ENCODE measurements around the gene ACO1.
"Not testable (repeated sequence)": the region's sequence is repeated elsewhere in the genome, so short reads cannot be mapped to it uniquely, and the experiment has no call there.

ACO1 gene

DNA sequence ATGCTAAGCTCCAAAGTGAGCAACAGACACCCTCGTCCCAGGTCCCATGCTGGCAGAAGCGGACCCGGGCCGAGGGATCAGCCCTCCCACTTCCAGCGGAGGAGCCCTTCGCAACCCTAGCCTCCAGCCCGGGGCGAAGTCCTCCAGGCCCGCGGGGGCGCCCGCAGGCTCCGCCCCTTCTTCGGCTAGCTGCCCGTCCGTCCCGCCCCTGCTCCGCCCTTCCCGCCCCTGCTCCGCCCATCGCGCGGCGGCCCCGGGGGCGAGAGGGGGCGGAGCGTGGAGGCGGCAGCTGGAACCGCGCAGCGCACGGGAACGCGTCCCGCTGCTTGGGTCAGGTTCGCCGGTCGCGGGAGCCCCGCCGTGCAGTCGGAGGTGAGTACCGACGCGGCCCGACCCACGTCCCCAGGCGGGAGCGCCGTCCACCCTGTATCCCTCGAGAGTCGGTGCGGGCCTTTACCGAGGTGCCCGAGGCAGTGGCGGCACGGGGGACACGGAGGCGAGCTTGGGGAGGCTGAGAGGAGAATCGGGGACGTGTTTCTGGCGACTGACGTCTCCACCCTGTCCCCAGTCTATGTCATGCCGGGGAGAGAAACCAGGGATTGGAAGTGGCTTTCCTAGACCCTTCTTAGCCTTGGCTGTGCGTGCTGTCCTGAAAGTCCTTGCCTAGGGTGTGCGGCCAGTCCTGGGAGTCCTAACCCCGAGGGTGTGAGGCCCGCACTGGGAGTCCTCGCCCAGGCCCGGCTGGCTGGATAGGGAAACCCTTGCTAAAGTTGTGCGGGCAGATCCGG lies at the start of gene ACO1:
Gene ACO1, plus strand, starts transcription at position 280 of the 788 bp plus-strand sequence. CDS start 20,864 bp downstream, outside the sequence.
- FAIRE-seq: no peak

- FAIRE-seq: no peak
Observed at GRCh38 chr9:32334916-32335895, 49.2 kb upstream of the ACO1 start.

DNA sequence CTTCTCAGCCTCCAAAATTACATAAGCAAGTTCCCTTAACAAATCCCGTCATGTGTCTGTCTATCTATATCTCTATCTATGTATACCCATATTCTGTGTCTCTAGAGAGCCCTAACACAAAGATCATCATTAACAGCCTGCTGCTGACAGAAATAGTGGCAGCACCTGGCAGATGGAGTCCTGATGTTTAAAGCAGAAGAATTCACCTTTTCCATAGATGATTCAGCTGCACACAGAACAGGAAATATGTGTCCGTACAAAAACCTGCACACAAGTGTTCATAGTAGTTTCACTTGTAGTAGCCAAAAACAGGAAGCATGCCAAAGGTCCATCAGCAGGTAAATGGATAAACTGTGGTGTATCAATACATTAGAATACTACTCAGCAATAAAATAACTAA lies 45.0 kb upstream of the ACO1 start:
- no peak for FAIRE-seq

DNA sequence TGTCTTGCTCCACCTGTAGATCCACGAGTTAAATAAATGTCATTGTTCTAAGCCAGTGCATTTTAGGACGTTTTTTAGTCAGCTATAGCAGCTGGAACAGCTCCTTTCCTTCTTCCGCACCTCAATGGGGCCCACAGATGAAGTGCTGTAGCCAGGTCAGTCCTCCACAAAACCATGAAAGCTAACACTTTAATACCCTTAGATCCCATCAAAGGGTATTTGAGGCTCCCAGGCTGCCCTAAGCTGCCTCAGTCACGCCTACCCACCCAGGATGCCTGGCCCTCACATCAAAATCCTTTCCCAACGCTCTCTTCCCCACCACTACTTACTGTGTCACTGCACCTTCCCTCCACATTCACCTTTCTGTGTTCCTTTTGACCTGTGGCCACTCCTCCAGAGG lies 44.1 kb upstream of the ACO1 start:
- FAIRE-seq: no peak

DNA sequence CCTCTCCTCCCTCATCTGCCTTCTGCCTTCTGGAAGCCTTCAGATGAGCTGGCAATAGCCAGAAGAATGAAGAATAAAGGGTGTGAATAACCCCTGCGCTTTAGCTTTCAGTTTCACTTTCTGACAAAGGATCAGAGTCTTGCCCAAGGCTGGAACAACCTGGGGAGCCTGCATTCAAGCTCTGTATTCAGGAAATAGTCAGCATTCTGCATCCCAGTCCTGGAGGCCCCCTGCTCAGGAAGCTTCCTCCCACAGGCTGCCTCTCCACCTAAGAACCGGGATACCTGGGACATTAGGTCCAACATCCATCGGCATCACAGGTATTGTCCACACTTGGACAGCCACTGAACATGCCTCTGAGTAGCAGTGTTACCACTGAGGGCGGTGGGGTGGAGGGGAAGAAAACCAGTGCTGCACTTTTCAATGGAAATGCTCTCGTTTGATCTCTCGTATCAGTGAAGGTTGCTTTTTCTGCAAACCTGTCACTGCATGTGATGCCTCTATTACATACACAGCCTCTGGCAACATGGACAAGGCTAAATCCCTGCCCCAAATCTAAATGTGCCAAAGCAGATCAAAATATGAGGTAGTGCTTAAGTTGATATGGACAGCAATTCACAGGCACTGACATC lies 39.8 kb upstream of the ACO1 start:
- FAIRE-seq: no peak

DNA sequence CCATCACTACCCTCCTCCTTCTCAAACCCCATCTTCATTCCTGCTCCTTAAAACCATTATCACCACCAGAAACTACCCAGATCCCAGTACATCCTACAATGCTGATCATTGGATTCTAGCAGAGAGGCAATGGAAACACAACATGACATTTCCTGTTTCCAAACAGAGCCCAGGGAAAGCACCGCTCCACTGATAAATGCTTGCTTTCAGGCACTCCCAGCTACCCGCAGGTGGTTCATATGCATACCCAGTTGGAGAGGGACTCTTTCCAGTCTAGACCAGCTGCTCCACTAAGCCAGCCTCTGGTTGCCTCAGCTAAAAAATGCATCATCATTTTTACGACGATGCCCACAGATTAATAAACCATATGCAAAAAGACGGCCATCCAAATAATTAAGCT lies 39.2 kb upstream of the ACO1 start:
- FAIRE-seq: no peak

- FAIRE-seq: no peak
Observed at GRCh38 chr9:32347571-32347970, 36.9 kb upstream of the ACO1 start.

GRCh38 chr9:32348106-32348695 lies 36.2 kb upstream of the ACO1 start:
- no peak for FAIRE-seq

- no peak for FAIRE-seq
Observed at GRCh38 chr9:32349013-32349412, 35.4 kb upstream of the ACO1 start.

DNA sequence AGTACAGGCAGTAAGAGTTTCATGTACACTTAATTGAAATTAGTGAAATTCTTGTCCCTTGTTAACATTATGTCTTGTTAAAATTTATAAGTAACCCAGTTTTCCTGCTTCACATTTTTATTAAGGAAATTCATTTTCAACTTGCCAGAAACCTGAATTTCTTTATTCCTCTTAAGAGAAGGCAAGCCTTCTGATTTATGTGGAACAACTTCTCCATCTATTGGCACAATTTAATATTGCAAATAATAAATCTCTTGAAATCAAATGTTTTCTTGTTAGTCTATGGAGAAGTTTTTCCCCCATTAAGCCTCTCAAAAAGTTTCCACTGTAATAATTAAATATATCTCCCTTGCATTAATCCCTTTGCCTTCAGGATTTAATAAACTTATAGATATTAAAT lies 33.8 kb upstream of the ACO1 start:
- peak; percentile 28 for FAIRE-seq

DNA sequence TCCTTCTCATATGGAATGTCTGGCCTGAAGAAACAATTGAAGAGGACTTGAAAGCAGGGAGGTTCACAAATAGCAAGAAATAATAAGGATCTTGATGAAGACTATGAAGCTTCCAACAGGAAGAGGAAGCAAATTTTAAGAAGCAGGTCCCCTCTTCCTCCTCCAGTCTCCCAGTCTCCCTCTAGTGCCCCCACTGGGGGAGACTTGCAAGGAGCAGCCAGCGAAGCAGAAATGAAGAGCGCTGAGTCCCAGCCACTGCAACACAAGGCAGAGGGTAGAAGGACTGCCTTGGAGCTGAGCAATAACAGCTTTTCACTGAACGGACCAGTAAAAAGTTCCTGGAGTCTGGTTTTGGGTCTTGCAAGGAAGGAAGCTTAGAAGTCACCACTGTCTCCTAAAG lies 32.6 kb upstream of the ACO1 start:
- FAIRE-seq: no peak

- not testable (repeated sequence) for FAIRE-seq
Observed at GRCh38 chr9:32353476-32353875, 31.0 kb upstream of the ACO1 start.

GRCh38 chr9:32359452-32359851 lies 25.0 kb upstream of the ACO1 start:
- no peak for FAIRE-seq

DNA sequence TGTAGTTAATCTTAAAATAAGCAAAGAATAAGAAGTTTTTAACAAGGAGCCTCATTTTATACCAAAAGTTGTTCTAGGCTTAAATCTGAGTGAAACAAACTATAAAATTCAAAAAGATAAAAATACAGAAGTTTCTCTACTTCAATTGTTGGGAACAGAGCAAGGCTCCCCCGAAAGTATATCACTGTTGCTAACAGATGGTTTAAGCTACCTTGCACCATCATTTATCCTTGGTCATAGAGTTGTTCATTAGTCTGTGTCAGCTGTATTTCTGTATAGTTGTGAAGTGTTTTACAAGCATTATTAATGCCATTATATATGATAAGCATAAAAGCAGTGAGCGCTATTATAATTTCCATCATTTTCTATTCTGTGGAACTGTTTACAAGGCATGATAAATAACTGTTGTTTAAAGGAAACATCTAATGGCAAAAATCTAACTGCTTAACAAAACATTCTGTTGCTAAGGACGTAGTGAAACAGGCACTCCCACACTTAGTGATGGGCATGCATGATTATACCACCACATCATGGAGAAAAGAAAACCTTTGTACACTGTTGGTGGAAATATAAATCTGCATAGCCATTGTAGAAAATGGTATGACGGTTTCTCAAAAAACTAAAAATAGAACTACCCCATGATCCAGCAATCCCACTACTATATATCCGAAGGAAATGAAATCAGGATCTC lies 23.3 kb upstream of the ACO1 start:
- no peak for FAIRE-seq

DNA sequence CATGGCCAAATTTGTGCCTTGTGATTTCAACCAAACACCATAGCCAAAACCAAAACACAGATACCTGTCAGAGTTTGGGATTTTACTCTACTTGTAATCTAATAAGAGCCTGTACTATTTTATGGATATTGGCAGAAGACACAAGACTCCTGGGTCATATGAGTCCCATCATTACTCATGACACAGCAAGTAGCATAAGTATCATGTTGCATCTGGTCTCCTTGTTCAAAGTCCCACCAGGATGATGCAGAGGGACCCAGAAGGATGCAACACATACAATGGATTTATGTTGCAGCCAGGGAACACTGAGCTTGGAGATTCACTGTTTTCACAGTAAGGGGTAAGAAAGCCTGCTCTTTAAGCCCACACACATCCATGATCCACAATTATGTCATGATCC lies 13.2 kb upstream of the ACO1 start:
- no peak for FAIRE-seq

GRCh38 chr9:32371679-32372078 lies 12.8 kb upstream of the ACO1 start:
- FAIRE-seq: no peak

DNA sequence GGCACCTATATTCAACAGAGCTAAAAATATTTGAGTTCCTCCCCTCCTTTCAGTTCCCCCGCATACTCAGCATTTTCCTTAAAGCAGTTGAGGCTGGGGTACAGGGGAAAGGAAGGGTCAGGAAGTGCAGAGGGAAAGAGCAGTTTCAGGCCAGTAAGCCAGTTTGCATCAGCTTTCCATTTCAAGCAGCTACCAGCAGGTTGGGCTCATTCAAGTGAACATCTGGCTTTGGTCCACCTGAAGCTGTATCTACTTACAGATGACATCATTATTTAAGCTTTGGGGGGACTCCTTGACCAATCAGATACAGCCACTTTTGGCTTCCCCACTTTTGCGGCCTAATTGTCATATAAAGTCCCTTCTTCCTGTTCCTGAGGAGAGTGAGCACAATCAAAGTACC lies 8.2 kb upstream of the ACO1 start:
- no peak for FAIRE-seq

GRCh38 chr9:32378496-32378895 lies 5.9 kb upstream of the ACO1 start:
- peak; percentile 83 for FAIRE-seq

DNA sequence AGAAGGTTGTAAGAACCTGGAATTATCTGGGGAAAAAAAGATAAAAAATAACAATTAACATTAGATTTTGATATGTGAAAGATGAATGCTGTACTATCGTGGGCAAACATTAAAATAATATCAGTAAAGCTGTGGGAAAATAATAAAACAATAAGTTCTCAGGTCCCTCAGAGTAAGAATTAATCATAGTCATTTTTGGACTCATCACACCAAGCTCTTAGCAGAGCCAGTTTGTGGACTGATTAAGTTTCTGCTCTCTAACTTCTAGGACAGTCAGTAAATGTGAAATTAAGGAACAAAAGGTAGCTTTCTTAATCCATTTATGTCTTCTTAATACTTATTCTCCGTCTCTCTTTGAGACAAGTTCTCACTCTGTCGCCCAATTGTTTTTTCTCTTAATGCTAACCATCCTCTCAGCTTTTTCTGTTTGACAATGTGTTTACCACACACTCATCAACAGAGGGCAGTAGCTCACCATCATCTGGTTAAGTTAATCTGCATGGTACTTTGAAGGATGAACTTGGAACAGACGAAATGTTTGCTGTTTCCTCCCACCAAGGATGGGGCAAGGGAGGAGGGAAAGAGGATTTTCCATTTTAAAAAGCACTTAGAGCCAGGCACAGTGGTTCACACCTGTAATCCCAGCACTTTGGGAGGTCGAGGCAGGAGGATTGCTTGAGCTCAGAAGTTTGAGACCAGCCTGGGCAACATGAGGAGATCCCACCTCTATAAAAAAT lies 5.3 kb upstream of the ACO1 start:
- FAIRE-seq: peak; percentile 95

DNA sequence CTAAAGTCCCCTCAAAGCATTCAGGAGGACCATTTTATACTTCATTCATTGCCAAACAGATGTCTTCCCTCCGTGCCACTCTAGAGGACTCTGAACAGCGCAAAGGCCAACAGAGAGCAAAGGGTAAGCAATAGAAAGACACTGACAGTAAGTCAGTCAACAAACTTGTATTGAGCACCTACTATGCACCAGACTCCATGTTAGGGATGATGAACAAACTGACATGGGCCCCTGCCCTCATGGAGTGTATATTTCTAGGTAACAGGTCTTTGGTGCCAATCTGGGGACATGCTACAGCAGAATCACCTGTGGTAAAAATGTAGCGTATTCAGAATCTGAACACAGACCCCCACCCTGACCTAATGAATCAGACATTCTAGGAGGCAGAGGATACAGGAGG lies 3.5 kb upstream of the ACO1 start:
- no peak for FAIRE-seq

DNA sequence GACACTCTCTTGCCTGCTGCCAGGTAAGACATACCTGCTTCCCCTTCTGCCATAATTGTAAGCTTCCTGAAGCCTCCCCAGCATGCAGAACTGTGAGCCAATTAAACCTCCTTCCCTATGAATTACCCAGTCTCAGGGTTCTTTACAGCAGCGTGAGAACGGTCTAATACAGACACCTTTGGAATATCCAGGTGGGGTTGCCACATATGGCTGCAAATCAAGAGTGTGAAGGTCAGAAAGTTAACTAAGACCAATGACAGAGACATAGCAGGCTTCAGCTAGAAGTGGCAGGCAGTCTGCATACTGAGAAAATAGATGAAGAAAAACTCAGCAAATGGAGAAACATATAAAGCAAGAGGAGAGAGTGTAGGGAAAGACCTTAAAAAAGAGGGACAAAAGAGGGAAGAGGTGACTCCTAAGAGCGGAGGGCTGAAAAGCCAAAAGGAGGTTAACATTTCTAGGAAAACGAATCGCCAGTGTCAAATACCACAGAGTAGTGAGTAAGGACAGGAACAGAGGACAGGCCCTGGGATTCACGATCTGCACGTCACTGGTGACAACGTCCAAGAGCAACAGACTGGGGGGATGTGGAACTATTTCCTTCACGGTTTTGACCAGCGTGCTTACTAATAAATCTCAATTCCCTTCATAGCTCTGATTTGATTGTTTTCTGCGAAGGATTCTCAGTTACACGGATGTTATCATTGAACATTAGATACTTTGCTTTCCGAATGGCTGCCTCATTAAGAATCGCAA lies 1.7 kb upstream of the ACO1 start:
- no peak for FAIRE-seq

All from G401.6 (cell line).